WTC11 (cell line): ENCODE results near the gene CKAP2L.

ENCODE experiments used
- ETV6 ChIP-seq: sonication (generic); formaldehyde crosslinking; IDR thresholded peaks from 2 replicates; pipeline ENCODE4 v1.8.1; 2022; ENCODE audit warnings: mild to moderate bottlenecking, missing genetic modification reagents
- FOXJ3 ChIP-seq: sonication (generic); formaldehyde crosslinking; IDR thresholded peaks from 2 replicates; pipeline ENCODE4 v1.9.0; 2021; ENCODE audit warnings: missing genetic modification reagents, mild to moderate bottlenecking, borderline replicate concordance
- FOXP1 ChIP-seq: sonication (generic); formaldehyde crosslinking; IDR thresholded peaks from 2 replicates; pipeline ENCODE4 v1.8.0; 2022; ENCODE audit warnings: missing genetic modification reagents, mild to moderate bottlenecking, moderate library complexity, borderline replicate concordance
- ZNF263 ChIP-seq: sonication (generic); formaldehyde crosslinking; IDR thresholded peaks from 2 replicates; pipeline ENCODE4 v1.8.1; 2022; ENCODE audit warnings: low read depth, mild to moderate bottlenecking, moderate library complexity, missing genetic modification reagents
- TF ChIP-seq, protein P1 (sequence below): sonication (generic); formaldehyde crosslinking; IDR thresholded peaks from 2 replicates; pipeline ENCODE4 v1.8.1; 2023; ENCODE audit warnings: mild to moderate bottlenecking, missing genetic modification reagents, moderate library complexity

- TF ChIP-seq FOXJ3 (CRISPR knock-in tag) (no peak), ZNF263 (CRISPR knock-in tag) (no peak), FOXP1 (CRISPR knock-in tag) (no peak), ETV6 (CRISPR knock-in tag) (no peak)
- TF ChIP-seq, protein P1, sequence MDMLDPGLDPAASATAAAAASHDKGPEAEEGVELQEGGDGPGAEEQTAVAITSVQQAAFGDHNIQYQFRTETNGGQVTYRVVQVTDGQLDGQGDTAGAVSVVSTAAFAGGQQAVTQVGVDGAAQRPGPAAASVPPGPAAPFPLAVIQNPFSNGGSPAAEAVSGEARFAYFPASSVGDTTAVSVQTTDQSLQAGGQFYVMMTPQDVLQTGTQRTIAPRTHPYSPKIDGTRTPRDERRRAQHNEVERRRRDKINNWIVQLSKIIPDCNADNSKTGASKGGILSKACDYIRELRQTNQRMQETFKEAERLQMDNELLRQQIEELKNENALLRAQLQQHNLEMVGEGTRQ (CRISPR knock-in tag) = no peak
Observed at GRCh38 chr2:112809112-112809511, 44.7 kb upstream of the CKAP2L start.
